ENCODE measurements around the gene LRIT2. TPM values are rescaled to one million over a fixed set of nuclear protein-coding genes. Genes with fewer than 3 reads are reported as not detected.

The LRIT2 gene
- total and polyA plus RNA-seq, 8 donors, result not detected

DNA sequence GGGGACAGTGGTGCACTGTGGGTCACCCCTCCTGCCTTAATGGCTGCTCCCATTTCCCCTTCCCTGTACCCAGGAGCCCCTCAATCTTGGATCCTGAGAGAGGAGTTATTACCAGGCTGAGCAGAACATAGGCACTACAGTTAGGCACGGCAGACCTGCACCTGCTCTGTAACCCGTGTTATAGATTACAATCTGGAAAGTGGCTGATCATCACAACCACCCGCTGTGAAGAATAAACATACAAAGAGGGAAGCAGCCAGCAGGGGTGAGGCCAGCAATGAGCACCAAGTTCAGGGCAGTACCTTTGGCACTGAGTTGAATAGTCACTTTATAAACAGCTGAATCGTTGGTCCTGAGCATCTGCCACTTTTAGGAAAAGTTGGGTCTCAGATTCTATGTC is 29.3 kb downstream of the LRIT2 start:
- no peaks in the 10 kb centered on the region for H3K9me3 ChIP-seq
- DNase-seq (no peak), FAIRE-seq (no peak), ATAC-seq (peak in 1 of 4 donors; percentile 18)
- no peaks in the 10 kb centered on the region for H3K36me3 ChIP-seq
- TF ChIP-seq, protein P1, sequence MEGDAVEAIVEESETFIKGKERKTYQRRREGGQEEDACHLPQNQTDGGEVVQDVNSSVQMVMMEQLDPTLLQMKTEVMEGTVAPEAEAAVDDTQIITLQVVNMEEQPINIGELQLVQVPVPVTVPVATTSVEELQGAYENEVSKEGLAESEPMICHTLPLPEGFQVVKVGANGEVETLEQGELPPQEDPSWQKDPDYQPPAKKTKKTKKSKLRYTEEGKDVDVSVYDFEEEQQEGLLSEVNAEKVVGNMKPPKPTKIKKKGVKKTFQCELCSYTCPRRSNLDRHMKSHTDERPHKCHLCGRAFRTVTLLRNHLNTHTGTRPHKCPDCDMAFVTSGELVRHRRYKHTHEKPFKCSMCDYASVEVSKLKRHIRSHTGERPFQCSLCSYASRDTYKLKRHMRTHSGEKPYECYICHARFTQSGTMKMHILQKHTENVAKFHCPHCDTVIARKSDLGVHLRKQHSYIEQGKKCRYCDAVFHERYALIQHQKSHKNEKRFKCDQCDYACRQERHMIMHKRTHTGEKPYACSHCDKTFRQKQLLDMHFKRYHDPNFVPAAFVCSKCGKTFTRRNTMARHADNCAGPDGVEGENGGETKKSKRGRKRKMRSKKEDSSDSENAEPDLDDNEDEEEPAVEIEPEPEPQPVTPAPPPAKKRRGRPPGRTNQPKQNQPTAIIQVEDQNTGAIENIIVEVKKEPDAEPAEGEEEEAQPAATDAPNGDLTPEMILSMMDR (IDR thresholded peaks at IDR 0.05), result no peak
- WGBS, 2 donors, result 9 to 10% methylated on average over 4 of the region's 4 CpGs
- peaks cover 0 to 6% (median 5%) of the 10 kb centered on the region in 3 donors for H3K4me1 ChIP-seq
- intact Hi-C loops (cut with DNase I), result no loop called here
- H3K27ac ChIP-seq, result no peak overlapping the region
- H3K27me3 ChIP-seq, result peaks cover 0 to 10% (median 0%) of the 10 kb centered on the region in 4 donors
- no peak overlapping the region for H3K4me3 ChIP-seq

DNA sequence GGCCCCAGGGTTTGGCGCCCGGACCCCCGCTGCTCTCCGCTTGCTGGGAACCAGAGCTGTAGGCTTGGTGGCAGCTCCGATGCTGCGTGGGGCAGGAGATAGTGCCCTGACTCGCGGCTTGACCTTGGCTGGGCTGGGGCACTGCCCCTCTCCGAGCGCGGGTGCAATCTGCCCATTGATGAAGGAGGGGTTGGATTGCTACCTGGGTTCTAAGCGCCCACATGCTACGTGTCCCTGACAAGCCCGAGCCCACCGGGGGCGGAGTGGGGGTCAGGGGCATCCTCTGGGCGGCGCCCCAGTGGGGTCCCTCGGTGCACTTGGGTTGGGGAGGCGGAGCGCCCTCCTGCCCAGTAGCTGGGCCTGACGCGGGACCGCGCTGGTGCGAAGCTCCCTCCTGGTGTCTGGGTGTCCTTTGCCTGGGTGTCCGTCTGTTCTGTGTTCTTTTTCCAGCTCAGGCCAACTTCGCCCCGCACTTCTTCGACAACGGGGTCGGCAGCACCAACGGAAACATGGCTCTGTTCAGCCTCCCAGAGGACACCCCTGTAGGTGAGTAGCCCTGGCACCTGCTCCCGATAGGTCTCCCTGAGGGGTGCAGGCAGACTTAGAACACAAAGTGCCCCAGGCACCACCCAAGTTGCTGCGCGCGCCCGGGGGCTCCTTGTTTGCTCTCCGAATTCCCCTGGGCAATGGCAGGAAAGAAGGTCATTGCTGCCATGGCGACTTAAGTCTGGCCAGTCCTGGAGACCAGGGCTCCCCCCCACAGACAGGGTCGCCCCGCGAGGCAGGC is 30.1 kb downstream of the LRIT2 start:
- peak in 2 of 4 donors; percentile 9 to 20 for ATAC-seq

DNA sequence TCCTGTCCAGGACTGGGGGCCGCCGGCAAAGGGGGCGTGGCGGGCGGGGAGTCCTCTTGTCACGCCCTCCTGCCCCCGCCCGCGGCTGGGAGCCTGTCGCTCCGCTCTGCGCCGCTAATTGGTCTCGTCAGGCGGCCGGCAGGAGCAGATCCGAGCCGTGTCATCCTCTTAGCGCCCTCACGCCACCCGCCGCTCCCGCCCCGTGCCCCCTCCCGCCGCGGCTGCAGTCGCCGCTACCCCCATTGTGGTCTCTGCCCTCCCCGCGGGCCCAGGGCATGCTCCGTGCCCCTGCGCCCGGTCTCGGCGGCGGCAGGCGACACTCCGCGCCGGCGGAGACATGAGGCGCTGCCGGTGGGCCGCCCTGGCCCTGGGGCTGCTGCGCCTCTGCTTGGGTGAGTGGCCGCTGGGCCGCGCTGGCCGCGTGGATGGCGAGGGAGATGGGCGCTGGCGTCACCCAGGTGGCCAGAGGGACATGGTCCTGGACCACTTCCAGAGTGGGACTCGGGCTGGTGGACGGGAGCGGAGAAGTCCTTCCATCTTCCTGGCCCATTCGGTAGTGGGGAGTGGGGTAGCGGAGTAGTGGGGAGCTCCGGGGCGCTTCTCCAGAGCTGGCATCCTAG is 30.8 kb downstream of the LRIT2 start, which contains the start of gene CDHR1:
Gene CDHR1, plus strand, starts transcription at position 114 of the 620 bp plus-strand sequence. Its CDS starts 224 bp downstream, at position 338.
- 1 to 2% methylated on average over 55 to 61 of the region's 61 CpGs for WGBS, 2 donors
- FAIRE-seq (no peak), DNase-seq (peak in 1 of 6 donors; percentile 70), ATAC-seq (peak; percentile 38 to 69 (median 47))
- intact Hi-C loops (cut with DNase I), result no loop called here
- H3K4me3 ChIP-seq, result peak within 1 kb of the TSS in 3 of 4 donors; percentile 8 to 46 (median 29)
- H3K27ac ChIP-seq, result no peak within 1 kb of the TSS
- H3K4me1 ChIP-seq, result peaks cover 0 to 6% (median 5%) of the 10 kb centered on the region in 3 donors
- no peaks in the 10 kb centered on the region for H3K36me3 ChIP-seq
- TF ChIP-seq, protein P1 (IDR thresholded peaks at IDR 0.05), result no peak
- no peaks in the 10 kb centered on the region for H3K9me3 ChIP-seq
- H3K27me3 ChIP-seq, result peaks cover 0 to 10% (median 0%) of the 10 kb centered on the region in 4 donors

More for the DNA sequence above, 30.1 kb downstream of the LRIT2 start:
- Histone ChIP-seq H3K4me1 (peaks cover 0 to 6% (median 5%) of the 10 kb centered on the region in 3 donors), H3K4me3 (peak overlapping the region in 3 of 4 donors; percentile 8 to 46 (median 29)), H3K9me3 (no peaks in the 10 kb centered on the region), H3K27ac (no peak overlapping the region), H3K36me3 (no peaks in the 10 kb centered on the region), H3K27me3 (peaks cover 0 to 10% (median 0%) of the 10 kb centered on the region in 4 donors)
- FAIRE-seq, result no peak
- intact Hi-C loops (cut with DNase I), result no loop called here
- TF ChIP-seq, protein P1 (IDR thresholded peaks at IDR 0.05), result no peak
- no peak for DNase-seq
- WGBS, 2 donors, result 12 to 15% methylated on average over 42 to 43 of the region's 43 CpGs

DNA sequence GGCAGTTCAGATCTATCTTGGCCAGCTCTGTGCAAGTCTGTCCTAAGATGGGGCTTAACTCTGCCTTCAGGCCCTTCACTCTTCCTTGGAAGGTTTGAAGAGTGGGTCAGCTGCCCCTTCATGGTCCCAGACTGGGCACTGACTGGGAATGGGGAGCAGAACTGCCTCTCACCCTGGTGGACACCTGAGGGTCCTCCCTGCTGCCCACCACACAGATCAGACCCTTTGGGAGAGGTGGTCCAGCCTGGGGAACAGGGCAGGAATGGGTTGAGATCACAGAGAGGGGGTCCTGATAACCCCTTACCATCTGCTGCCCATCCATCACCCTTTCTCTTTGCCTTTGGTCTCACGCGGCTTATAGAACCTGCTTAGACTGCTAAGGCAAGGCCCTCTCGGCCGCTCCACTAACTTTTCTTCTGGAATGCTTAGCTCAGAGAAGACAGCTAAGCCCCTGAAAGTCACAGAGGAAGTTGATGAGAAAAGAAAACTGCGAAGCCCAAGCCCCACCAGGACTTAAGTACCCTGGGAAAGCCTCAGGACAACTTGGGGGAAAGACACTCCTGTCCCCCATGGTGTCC is 31.4 kb downstream of the LRIT2 start:
- FAIRE-seq (no peak), ATAC-seq (no peak), DNase-seq (no peak)
- Histone ChIP-seq H3K27me3 (peaks cover 0 to 10% (median 0%) of the 10 kb centered on the region in 4 donors), H3K9me3 (no peaks in the 10 kb centered on the region), H3K27ac (no peak overlapping the region), H3K36me3 (no peaks in the 10 kb centered on the region), H3K4me1 (peaks cover 0 to 6% (median 5%) of the 10 kb centered on the region in 3 donors), H3K4me3 (peak overlapping the region in 2 of 4 donors; percentile 29 to 46)
- intact Hi-C loops (cut with DNase I), result no loop called here
- WGBS, 2 donors, result 51 to 56% methylated on average over 5 of the region's 5 CpGs
- TF ChIP-seq, protein P1 (IDR thresholded peaks at IDR 0.05), result no peak
